ENCODE data around the gene SLC25A51. TPM values are rescaled to one million over a fixed set of nuclear protein-coding genes. Genes with fewer than 3 reads are reported as not detected.

The SLC25A51 gene
- total RNA-seq, 1 donor from 2014 or later, result 5.9 TPM

DNA sequence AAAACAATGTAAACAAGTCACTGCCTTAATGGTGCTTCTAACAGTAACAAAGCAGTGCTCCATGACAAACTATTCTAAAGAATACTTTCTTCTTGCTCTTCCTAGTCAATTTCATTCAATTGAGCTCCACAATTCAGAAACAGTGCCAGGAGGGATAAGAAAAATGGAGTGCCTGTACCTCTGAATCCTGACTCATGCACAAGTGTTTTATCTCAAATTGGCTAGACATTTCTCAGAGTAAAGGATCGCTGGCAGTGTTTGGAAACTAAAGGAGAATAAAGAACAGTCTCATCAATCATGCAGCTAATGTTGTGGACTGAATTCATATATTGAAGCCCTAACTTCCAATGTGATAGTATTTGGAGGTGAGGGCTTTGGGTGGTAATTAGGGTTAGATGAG, 27.6 kb downstream of the SLC25A51 start:
- Histone ChIP-seq H3K9me3 (no peaks in the 10 kb centered on the region), H3K4me1 (no peaks in the 10 kb centered on the region), H3K36me3 (peaks cover 5 to 23% of the 10 kb centered on the region in 2 donors)

DNA sequence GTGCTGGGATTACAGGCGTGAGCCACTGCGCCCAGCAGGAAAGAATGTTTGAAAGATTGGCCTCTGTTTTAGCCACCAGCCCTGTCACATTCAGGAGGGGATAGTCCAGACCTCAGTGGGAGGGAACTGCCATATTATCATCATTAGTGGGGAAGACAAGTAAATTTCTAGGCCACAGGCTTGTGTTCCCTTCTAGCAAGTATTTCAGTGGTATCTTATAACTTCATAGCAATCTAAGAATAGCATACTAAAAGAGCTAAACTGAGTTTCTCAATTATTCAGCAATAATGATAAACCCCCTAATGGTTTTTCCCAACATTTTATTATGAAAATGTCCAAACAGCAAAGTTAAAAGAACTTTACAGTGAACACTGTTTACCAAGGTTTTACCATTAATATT, 30.0 kb downstream of the SLC25A51 start:
- Histone ChIP-seq H3K27me3 (no peaks in the 10 kb centered on the region), H3K4me3 (no peak overlapping the region), H3K27ac (no peak overlapping the region), H3K9me3 (no peaks in the 10 kb centered on the region), H3K4me1 (no peaks in the 10 kb centered on the region), H3K36me3 (peaks cover 0 to 13% of the 10 kb centered on the region in 2 donors)
- DNase-seq (ENCODE audit: low spot score in 2 of 2), result no peak
- intact Hi-C loops (cut with DNase I), result no loop called here
- no peak for TF ChIP-seq CTCF (IDR thresholded peaks at IDR 0.05)

More for the DNA sequence above, 27.6 kb downstream of the SLC25A51 start:
- TF ChIP-seq CTCF (IDR thresholded peaks at IDR 0.05), result no peak
- intact Hi-C loops (cut with DNase I), result no loop called here
- Histone ChIP-seq H3K27me3 (no peaks in the 10 kb centered on the region), H3K27ac (no peak overlapping the region), H3K4me3 (no peak overlapping the region)
- DNase-seq (ENCODE audit: low spot score in 2 of 2), result no peak

- Histone ChIP-seq H3K4me3 (no peak overlapping the region), H3K27ac (no peak overlapping the region), H3K4me1 (no peaks in the 10 kb centered on the region), H3K36me3 (no peaks in the 10 kb centered on the region), H3K9me3 (no peaks in the 10 kb centered on the region), H3K27me3 (no peaks in the 10 kb centered on the region)
- intact Hi-C loops (cut with DNase I), result no loop called here
- no peak for TF ChIP-seq CTCF (IDR thresholded peaks at IDR 0.05)
- DNase-seq (ENCODE audit: low spot score in 2 of 2), result no peak
These were observed 33.1 kb downstream of the SLC25A51 start for GRCh38 chr9:37870799-37871176.

DNA sequence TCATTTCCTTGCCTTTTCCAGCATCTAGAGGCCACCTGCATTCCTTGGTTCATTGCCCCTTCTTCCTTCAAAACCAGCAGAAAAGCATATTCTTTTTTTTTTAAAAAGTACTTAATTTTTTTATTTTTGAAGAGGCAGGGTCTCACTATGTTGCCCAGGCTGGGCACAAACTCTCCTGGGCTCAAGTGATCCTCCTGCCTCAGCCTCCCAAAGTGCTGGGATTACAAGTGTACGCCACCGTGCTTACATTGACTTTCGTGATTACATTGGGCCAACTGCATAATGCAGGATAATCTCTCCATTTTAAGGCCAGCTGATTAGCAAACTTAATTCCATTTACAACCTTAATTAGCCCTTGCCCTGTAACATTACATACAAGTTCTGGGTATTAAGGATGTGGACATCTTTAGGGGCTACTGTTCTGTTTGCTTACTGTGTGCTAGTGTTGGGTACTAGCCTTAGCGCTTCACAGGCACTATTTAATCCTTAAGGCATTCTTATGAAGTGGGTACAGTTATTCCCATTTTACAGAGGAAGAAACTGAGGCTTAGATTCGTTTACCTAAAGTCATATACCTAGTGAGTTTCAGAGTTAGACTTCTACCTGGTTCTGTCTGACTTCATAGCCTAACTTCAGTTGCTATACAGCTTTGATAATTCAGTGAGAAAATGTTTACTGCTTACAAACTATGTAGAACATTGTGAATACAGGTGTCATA, 33.7 kb downstream of the SLC25A51 start:
- Histone ChIP-seq H3K27ac (no peak overlapping the region), H3K4me1 (no peaks in the 10 kb centered on the region), H3K36me3 (no peaks in the 10 kb centered on the region), H3K9me3 (no peaks in the 10 kb centered on the region), H3K4me3 (no peak overlapping the region), H3K27me3 (no peaks in the 10 kb centered on the region)
- intact Hi-C loops (cut with DNase I), result no loop called here
- DNase-seq (ENCODE audit: low spot score in 2 of 2), result no peak
- TF ChIP-seq CTCF (IDR thresholded peaks at IDR 0.05), result no peak

DNA sequence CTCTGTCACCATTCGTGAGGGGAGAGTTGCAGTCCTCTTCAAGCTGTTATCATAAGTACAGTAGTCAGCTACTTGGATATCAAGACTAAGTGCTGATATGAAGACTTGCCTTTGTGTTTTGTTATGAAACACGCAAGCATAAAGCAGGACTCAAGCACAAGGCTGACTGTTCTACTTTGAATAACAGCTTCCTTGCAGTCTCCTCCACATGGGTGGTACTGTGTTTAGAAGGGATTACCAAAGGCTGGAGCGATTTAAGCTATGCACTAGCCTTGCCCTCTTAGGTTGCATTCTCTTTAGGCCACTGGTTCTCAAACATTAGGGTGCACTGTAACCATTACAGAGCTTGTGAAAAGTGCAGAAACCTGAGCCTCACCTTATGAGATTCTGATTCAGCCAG, 41.4 kb downstream of the SLC25A51 start:
- no peak for TF ChIP-seq CTCF (IDR thresholded peaks at IDR 0.05)
- H3K4me3 ChIP-seq, result no peak overlapping the region
- peaks cover 29 to 43% of the 10 kb centered on the region in 2 donors for H3K36me3 ChIP-seq
- H3K4me1 ChIP-seq, result no peaks in the 10 kb centered on the region
- H3K9me3 ChIP-seq, result no peaks in the 10 kb centered on the region
- DNase-seq (ENCODE audit: low spot score in 2 of 2), result no peak
- no peaks in the 10 kb centered on the region for H3K27me3 ChIP-seq
- no peak overlapping the region for H3K27ac ChIP-seq
- intact Hi-C loops (cut with DNase I), result no loop called here

GRCh38 chr9:37859043-37859442, 44.9 kb downstream of the SLC25A51 start:
- no peaks in the 10 kb centered on the region for H3K4me1 ChIP-seq
- H3K4me3 ChIP-seq, result no peak overlapping the region
- intact Hi-C loops (cut with DNase I), result no loop called here
- no peak for DNase-seq (ENCODE audit: low spot score in 2 of 2)
- no peak overlapping the region for H3K27ac ChIP-seq
- no peaks in the 10 kb centered on the region for H3K27me3 ChIP-seq
- peaks cover 32 to 50% of the 10 kb centered on the region in 2 donors for H3K36me3 ChIP-seq
- no peaks in the 10 kb centered on the region for H3K9me3 ChIP-seq
- no peak for TF ChIP-seq CTCF (IDR thresholded peaks at IDR 0.05)
